ENCODE data around the gene ZCWPW1.

The ZCWPW1 gene

GRCh38 chr7:100428199-100428966 is at the start of gene ZCWPW1:
Gene ZCWPW1, minus strand, starts transcription at chr7:100428703. Its CDS starts 8,054 bp downstream, at chr7:100420649.
- DNase-seq (ENCODE audit: low read depth in 1 of 2, low spot score in 1 of 2): peak; percentile 90 to 95

- no peak for DNase-seq (ENCODE audit: low read depth in 1 of 2, low spot score in 1 of 2)
Observed at GRCh38 chr7:100477871-100478267, 49.4 kb upstream of the ZCWPW1 start.

GRCh38 chr7:100476903-100477870 is 48.7 kb upstream of the ZCWPW1 start:
- DNase-seq (ENCODE audit: low read depth in 1 of 2, low spot score in 1 of 2): peak in 1 of 2 donors; percentile 39

- DNase-seq (ENCODE audit: low read depth in 1 of 2, low spot score in 1 of 2): no peak
Observed at GRCh38 chr7:100476101-100476780, 47.7 kb upstream of the ZCWPW1 start.

- peak in 1 of 2 donors; percentile 17 for DNase-seq (ENCODE audit: low read depth in 1 of 2, low spot score in 1 of 2)
Observed at GRCh38 chr7:100475549-100475948, 47.0 kb upstream of the ZCWPW1 start.

GRCh38 chr7:100472854-100473499 is 44.5 kb upstream of the ZCWPW1 start:
- DNase-seq (ENCODE audit: low read depth in 1 of 2, low spot score in 1 of 2): no peak

GRCh38 chr7:100472121-100472851 is 43.8 kb upstream of the ZCWPW1 start:
- DNase-seq (ENCODE audit: low read depth in 1 of 2, low spot score in 1 of 2): no peak

GRCh38 chr7:100471021-100471420 is 42.5 kb upstream of the ZCWPW1 start:
- DNase-seq (ENCODE audit: low read depth in 1 of 2, low spot score in 1 of 2): no peak

- peak; percentile 68 to 80 for DNase-seq (ENCODE audit: low read depth in 1 of 2, low spot score in 1 of 2)
Observed at GRCh38 chr7:100469227-100470044, 40.9 kb upstream of the ZCWPW1 start.

- DNase-seq (ENCODE audit: low read depth in 1 of 2, low spot score in 1 of 2): no peak
Observed at GRCh38 chr7:100467638-100468373, 39.3 kb upstream of the ZCWPW1 start.

- no peak for DNase-seq (ENCODE audit: low read depth in 1 of 2, low spot score in 1 of 2)
Observed at GRCh38 chr7:100466653-100467605, 38.4 kb upstream of the ZCWPW1 start.

GRCh38 chr7:100465702-100466311 is 37.3 kb upstream of the ZCWPW1 start:
- no peak for DNase-seq (ENCODE audit: low read depth in 1 of 2, low spot score in 1 of 2)

GRCh38 chr7:100465299-100465698 is 36.8 kb upstream of the ZCWPW1 start:
- no peak for DNase-seq (ENCODE audit: low read depth in 1 of 2, low spot score in 1 of 2)

GRCh38 chr7:100464791-100465190 is 36.3 kb upstream of the ZCWPW1 start:
- DNase-seq (ENCODE audit: low read depth in 1 of 2, low spot score in 1 of 2): no peak

- no peak for DNase-seq (ENCODE audit: low read depth in 1 of 2, low spot score in 1 of 2)
Observed at GRCh38 chr7:100464210-100464660, 35.7 kb upstream of the ZCWPW1 start, which contains the start of gene SPACDR. Gene SPACDR, minus strand, starts transcription at chr7:100464260. Its CDS starts 235 bp downstream, at chr7:100464025.

GRCh38 chr7:100457033-100457432 is 28.5 kb upstream of the ZCWPW1 start:
- no peak for DNase-seq (ENCODE audit: low read depth in 1 of 2, low spot score in 1 of 2)

- DNase-seq (ENCODE audit: low read depth in 1 of 2, low spot score in 1 of 2): no peak
Observed at GRCh38 chr7:100456562-100456961, 28.1 kb upstream of the ZCWPW1 start.

Measured in stimulated activated CD4-positive, alpha-beta T cell treated with anti-CD3 and anti-CD28 coated beads, Interleukin-15, amount 100 ng/mL, for 1 hour (primary cell).